GM19239 (cell line): ENCODE data around the gene SGMS1.
"Not testable (repeated sequence)": the region's sequence is repeated elsewhere in the genome, so short reads cannot be mapped to it uniquely, and the experiment has no call there.

Experiments used
- DNase-seq: peaks from one replicate; pipeline ENCODE4 v3.0.0; 2011; ENCODE audit warnings: low spot score; ENCODE audit not compliant: insufficient read length
- FAIRE-seq: peaks from 2 replicates; lab custom pipeline; 2011; peaks lifted over from hg19 to GRCh38; lab: Jason Lieb, UNC

SGMS1 gene

DNA sequence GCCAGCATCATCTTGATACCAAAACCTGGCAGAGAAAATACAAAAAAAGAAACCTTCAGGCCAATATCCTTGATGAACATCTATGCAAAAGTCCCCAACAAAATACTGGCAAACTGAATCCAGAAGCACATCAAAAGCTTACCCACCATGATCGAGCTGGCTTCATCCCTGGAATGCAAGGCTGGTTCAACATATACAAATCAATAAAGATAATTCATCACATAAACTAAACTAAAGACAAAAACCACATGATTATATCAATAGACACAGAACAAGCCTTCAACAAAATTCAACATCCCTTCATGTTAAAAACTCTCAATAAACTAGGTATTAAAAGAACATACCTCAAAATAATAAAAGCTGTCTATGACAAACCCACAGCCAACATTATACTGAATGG lies 139.2 kb downstream of the SGMS1 start:
- FAIRE-seq, DNase-seq: not testable (repeated sequence)

DNA sequence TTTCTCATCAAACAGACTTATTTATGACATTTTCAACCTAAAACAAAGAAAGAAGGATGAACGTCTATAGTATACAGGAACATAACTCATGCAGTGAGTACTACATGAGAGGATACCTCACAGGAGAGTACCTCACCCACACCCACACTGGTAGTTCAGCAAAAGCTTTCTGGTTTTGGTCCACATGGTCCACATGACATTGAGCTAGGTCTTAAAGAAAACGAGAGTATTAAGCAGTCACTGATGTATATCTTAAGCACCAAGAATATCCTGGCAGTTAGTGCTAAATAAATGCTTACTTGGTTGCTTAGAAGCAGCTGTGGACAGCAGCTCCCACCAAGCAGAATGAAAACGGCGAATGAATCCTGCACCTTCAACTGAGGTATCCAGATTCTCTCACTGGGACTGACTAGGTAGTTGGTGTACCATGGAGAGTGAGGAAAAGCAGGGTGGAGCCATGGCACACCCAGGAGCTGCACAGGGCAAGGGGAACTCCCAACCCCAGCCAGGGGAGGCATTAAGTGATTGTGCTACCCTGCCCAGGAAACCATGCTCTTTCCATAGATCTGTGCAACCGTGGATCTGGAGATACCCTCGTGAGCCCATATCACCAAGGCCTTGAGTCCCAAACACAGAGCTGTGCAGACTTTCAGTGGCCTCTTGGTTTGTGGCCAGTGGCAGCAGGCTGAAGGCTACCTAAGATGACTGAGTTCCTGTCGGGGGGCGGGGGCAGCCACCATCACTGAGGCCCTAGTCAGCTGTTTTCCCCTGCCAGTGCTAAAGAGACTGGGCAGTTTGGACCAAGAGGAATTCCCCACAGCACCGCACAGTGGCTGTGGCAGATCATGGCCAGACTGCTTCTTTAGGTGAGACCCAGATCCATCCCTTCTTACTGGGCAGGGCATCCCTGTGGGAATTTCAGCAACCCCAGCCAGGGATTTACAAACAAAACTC lies 143.4 kb downstream of the SGMS1 start:
- FAIRE-seq: peak; percentile 85
- no peak for DNase-seq

DNA sequence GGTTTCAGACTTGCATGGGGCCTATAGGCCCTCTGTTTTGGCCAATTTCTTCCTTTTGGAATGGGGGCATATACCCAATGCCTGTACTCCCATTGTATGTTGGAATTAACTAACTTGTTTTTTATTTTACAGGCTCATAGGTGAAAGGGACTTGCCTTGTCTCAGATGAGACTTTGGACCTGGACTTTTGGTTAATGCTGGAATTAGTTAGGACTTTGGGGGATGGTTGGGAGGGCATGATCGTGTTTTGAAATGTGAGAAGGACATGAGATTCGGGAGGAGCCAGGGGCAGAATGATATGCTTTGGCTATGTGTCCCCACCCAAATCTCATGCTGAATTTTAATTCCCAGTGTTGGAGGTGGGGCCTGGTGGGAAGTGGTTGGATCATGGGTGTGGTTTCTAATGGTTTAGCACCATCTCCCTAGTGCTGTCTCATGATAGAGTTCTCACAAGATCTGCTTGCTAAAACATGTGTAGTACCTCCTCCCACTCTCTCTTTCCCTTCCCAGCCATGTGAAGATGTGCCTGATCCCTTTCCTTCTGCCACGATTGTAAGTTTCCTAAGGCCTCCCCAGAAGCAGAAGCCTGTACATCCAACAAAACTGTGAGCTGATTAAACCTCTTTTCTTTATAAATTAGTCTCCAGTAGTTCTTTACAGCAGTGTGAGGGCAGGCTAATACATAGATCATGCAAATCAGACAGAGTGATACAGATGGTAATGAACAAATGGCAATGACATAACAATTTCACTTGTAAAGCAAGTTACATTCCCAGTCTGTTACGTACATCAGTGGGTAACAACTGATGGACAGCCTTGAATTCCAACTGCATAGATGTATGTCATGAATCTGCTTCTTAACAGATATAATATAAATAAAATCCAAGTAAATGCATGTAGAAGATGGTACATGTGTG lies 146.2 kb downstream of the SGMS1 start:
- FAIRE-seq: no peak
- no peak for DNase-seq

DNA sequence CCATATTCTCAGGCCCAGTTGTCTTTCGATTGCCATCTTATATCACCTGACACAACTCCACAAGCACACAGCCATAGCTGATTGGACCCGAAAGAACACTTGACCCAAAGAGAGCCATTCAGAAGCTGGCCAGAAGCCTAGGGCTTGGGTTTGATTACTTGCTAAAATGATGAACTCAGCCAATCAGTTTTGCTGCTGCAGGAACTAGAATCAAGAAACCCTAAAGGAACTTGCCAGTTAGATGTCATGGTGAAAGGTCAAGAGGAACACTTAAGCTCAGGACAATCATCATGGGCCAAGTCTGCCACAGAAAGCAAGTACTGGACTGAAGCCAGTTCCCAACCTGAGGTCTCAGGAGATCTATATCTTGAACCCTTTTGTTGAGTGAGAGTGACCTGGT lies 150.0 kb downstream of the SGMS1 start:
- no peak for DNase-seq
- peak; percentile 42 for FAIRE-seq

DNA sequence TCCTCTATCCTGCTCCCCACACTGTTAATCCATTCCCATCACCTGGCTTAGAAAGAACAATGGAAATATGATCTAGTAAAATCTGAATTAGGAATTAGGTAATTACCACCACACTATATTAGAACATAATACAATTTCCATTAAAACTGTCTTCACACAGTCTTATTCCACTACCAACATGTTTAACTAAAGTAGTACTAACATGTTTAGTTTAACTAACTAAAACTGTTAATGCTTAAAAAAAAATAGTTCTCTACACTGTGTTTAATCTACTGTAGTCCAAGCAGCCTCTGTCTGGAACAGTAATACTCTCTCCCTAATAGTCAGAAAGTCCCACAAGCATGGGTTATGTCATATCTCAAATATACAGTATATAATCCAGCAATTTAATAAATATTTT lies 150.8 kb downstream of the SGMS1 start:
- FAIRE-seq (peak; percentile 56), DNase-seq (no peak)

DNA sequence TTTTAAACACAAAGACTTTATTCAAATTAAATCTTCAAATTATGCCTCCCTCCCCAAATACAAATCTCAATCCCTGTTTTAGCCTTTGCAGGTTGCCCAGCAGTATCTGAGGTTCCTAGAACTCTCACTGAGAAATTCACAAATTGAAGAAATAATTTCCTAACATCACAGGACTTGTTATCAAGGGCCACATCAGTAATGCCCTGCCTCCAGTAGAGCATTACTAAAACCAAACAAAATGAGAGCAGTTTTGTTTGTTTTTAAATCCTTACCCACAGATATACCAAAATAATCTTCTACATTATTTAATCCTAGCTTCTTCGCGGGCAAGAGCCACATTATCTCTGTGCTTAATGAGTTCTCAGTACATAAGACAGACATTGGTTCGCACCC lies 152.2 kb downstream of the SGMS1 start:
- FAIRE-seq: no peak
- DNase-seq: no peak

DNA sequence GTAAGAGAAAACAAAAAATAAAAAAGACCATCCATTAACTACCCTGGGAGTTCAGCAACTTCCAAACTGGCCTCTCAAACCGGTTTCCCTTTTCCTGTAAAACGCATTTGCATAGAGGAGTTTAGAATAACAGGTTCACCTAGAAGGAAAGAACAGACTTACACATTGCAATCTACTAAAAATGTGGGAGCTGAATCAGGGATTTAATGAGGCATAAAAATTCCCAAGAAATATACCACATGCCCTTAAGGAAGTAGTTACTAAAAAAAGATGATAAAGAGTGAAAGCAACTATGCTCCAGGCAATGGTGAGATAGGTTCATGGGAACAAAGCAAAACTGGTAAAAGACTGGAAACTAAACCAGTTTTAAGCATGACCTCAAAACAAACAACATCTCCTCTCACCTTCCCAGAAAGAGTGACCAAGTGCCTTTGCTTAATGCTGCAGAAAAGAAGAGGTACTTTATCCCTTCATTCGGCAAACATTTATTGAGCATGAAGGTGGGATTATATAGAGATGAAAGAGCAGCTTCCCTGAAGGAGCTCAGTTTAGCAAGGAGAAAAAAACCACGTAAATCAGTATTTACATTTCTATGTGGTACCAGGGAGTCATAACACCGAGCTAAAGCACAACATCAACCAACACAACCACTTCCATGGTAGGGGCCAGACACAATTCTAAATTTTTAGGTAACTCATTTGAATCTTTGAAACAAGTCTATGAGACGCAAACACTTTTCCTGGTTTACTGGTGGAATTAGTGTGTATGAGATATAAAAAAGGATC lies 152.8 kb downstream of the SGMS1 start:
- FAIRE-seq: peak; percentile 86
- DNase-seq: no peak

DNA sequence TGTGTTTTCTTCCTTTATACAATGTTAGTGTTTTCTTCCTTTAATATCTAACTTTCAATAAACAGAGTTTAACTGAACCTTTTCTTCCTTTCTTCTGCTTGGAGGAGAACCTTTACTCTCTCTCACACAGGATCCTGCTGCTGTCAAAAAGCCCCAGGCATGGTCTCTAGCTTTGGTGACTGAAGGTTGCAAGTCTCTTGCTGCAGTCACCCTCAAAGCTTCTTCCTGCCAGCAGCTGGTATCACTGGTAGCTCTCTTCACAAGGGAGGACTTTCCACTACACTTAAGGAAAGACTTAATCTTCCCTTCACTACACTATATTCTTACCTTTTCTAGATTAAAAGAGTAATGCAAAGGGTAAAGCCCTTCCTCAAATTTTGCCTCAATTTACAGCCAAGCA lies 153.4 kb downstream of the SGMS1 start:
- DNase-seq (no peak), FAIRE-seq (no peak)

DNA sequence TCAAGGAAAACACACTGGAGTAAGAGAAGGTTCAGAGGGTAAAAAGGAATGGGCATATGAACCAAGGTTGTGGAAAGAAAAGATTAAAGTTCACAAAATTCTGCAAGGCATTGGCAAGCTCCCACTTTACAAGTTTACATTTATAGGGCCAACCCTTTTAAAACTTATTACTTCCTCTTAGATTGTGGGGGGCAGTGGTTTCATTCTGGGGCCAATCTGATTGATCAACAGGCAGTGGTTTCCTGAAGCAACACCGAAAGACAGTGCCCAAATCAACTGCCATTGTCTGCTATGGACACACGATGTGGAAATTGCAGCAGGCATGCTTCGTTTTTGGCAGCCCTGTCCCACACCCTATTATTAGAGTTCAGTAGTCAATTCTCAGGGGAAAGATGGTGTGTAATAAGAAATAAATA lies 154.0 kb downstream of the SGMS1 start:
- peak; percentile 95 for FAIRE-seq
- no peak for DNase-seq

DNA sequence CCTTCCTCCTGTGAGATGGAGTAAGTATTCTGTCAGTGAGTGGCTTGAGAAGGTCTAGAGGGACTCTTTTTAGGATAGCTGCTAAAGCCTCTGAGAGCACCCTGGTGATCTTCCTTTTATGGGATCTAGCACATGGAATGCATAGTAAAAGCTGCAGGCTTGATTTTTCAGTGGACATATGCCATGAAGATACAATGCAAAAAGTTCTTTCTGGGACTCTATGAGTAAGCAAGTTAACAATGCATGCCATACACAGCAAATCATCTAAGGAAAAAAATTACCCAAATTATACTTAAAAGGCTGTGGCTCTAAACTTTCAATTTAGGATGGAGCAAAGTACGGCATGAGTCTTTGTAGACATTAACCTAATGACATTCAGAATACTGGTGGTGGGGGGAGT lies 154.5 kb downstream of the SGMS1 start:
- DNase-seq: no peak

DNA sequence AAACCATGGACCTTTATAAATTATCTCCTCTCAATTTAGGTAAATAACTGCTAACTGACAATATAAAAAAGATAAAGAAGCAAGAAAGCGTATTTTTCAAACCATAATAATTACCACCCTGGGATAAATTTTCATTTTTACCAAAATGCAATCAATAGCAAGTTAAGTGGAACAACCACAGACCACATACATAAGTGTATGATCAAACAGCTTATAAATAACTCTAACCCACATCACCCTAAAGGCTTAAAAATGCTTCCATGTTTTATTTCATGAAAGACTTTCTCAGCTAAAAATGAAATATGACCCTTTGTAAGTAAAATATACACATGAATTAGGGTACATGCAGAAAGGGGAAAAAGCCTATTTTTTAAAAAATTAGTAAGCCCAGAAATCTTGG lies 156.5 kb downstream of the SGMS1 start:
- no peak for FAIRE-seq
- DNase-seq: no peak

More for the DNA sequence above, 154.5 kb downstream of the SGMS1 start:
- no peak for FAIRE-seq

DNA sequence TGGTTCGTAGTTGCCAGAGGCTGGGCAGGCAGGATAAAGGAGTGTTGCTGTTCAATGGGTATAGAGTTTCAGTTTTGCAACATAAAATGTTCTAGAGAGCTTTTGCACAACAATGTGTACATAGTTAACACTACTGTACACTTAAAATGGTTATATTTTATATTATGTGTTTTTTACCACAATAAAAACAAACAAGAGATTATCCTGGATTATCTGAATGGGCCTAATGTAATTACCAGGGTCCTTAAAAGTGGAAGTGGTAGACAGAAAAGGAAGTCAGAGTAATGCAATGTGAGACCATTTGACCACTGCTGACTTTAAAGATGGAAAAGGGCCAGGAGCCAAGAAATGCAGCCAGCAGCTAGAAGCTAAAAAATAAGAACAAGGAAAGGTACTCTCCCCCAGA lies 159.7 kb downstream of the SGMS1 start:
- DNase-seq (no peak), FAIRE-seq (no peak)

DNA sequence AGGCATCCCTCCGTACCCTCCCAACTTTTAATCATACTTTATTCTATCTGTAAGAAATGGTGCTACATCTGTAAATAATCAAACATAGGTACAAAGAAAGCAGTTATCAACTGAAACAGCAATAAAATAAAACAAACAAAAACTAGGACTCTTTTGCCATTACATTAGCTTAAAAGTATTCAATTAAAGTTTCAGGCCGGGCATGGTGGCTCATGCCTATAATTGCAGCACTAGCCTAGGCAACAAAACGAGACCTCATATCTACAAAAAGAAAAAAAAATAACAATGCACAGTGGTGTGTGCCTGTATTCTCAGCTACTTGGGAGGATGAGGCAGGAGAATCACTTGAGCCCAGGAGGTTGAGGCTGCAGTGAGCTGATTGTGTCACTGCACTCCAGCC lies 161.9 kb downstream of the SGMS1 start:
- no peak for FAIRE-seq
- no peak for DNase-seq

DNA sequence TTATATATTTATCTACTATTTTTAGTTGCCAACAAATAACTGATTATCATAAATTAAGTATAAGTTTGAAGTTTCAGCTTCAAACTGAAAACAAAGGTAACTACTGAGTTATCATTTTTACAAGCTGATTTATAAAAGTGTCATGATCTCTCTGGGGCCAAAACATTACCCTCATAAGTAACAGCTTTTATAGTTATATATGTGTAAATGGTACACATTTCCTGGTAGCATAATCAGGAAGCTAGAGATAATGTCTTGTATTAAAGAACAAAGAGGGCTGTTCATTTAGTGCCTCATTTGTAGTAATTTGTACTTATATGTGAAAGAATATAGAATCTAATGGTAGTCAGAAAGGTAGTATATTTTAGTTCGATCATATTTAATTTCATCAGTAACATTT lies 162.6 kb downstream of the SGMS1 start:
- DNase-seq: no peak
- FAIRE-seq: no peak

DNA sequence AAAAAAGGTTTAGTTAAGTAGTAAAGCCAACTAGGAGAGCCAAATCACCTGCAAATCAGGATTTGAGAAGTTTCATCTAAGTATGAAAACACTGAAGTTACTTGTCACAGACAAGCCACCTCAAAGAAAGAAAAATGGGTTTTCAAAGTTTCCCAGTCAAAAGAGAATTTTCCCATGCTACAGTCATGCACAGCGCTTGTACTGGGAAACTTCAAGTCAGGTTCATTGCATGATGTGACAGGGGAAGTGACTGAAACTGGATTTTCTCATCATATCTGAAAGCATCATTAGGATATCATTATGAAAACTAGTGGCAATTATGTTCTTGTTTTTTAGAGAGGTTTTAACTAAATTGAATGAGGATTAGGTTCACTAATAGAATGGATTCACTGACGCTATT lies 167.0 kb downstream of the SGMS1 start:
- FAIRE-seq: peak; percentile 93
- DNase-seq: no peak

DNA sequence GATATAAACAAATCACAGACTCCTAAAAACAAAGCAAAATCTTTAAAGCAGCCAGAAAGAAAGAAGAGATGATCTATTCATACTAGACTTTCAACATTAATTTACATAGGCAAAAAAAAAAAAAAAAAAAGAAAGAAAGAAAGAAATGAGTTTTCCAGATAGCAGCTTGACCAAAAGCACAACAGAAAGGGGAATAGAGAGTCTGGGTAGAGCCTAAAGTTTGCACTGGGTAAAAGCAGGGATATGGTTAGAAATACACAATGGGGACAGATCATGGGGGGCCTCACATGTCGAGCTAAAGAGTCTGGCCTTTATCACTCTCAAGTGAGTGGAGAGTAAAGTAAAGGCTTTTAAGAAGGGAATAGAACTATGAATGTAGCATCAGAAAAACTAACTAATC lies 169.8 kb downstream of the SGMS1 start:
- no peak for DNase-seq
- FAIRE-seq: no peak

DNA sequence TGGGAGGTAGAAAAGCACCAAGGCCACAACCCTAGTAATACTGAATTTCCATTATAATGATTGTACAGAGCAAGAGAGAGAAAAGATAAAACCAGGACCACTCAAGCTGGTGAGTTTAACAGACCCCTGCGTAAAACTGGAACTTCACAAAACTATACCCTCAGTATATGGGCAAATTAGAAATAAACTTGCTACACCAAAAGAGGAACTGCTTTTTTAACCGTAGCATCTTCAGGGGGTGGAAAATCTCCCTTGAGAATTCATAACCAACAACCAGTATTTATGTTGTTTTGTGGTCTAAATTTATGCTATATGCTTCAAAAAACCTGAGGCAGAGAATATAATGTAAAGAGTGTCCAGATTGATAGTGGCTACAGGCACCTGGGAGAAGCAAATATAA lies 171.2 kb downstream of the SGMS1 start:
- no peak for DNase-seq
- peak; percentile 89 for FAIRE-seq

DNA sequence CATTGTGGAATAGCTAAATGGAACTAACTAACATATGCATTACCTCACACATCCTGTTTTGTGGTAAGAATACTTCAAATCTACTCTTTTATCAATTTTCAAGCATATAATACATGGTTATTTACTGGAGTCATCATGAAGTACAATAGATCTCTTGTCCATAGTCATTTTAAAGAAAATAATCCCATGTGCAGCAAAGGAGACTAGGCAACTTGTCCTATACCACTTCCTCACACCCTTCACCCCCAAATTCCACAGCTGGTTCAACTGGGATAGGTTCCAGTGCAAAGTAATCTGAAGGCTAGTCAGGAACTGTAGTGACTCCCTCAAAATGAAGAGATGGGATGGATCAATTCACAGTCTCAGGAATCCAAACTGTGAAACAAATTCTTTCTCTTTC lies 176.1 kb downstream of the SGMS1 start:
- peak; percentile 75 for FAIRE-seq

DNA sequence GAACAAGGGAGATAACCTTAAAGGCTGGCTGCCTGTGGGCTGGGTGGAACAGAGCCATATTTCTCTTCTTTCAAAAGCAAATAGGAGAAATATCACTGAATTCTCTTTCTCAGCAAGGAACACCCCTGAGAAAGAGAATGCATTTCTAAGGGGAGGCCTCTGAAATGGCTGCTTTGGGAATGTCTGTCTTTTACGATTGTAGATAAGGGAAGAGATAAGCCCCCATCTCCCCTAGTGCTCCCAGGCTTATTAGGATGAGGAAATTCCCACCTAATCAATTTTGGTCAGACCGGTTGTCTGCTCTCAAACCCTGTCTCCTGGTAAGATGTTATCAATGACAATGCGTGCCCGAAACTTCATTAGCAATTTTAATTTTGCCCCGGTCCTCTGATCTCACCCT lies 178.0 kb downstream of the SGMS1 start:
- DNase-seq, FAIRE-seq: not testable (repeated sequence)

More for the DNA sequence above, 176.1 kb downstream of the SGMS1 start:
- DNase-seq: no peak

DNA sequence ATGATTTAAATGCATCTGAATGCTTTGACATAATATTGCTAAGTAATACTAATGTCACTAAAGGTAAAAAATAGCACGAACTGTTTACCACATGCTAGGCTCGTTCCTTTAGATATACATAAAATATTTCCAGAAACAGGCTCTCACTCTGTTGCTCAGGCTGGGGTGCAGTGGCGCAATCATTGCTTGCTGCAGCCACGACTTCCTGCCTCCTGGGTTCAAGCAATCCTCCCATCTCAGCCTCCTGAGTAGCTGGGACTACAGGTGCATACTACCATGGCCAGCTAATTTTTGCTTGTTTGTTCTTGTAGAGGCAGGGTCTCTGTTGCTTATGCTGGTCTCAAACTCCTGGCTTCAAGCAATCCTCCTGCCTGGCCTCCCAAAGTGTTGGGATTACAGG lies 183.3 kb downstream of the SGMS1 start:
- DNase-seq: no peak

More for the DNA sequence above, 183.3 kb downstream of the SGMS1 start:
- FAIRE-seq: no peak
